Measurements from ENCODE around the gene LSM11. TPM values are rescaled to one million over a fixed set of nuclear protein-coding genes. Genes with fewer than 3 reads are reported as not detected.

Gene LSM11
- total RNA-seq, 1 experiment from 2014 or later, result 1.6 TPM

DNA sequence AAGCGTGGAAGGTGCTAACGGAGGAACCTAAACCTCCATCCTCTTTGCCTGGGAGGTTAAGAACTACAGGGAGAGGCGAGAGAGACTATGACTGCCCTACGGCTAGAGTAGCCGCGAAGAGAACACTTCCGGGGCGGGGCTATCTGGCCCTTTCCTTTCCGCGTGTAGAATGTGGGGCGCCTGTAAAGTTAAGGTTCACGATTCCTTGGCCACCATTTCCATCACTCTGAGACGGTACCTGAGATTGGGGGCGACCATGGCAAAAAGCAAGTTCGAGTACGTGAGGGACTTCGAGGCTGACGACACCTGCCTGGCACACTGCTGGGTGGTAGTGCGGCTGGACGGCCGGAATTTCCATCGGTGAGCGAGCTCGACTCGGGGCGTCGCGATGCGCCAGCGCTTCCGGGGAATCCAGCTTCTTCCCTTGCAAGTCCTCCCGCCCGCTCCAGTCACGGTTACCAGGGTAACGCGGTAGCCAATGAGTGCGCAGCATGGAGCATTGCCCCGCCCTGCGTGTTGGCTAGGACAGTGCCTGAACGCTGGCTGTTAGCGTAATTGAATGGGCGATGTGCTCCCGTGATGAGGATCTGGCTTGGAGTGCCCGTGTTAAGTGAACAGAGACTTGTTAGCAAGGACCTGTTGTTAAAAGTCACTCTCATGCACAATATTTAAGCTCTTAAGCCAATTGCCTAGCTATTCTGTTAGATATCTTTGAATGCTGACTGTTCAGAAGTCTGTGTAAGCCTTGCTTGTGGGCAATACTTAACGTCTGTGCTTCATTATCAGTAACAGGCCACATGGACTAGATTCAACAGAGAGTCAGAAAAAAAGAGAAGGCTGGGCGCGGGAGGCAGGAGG is 12.0 kb upstream of the LSM11 start, which contains the start of gene THG1L:
Gene THG1L, plus strand, starts transcription at position 149 of the 858 bp plus-strand sequence. Its CDS starts 21 bp downstream, at position 170.
- no peaks in the 10 kb centered on the region for H3K27me3 ChIP-seq (ENCODE audit: control insufficient read depth, insufficient read depth, low read length)
- ATAC-seq, result peak; percentile 100
- TF ChIP-seq, protein P1, sequence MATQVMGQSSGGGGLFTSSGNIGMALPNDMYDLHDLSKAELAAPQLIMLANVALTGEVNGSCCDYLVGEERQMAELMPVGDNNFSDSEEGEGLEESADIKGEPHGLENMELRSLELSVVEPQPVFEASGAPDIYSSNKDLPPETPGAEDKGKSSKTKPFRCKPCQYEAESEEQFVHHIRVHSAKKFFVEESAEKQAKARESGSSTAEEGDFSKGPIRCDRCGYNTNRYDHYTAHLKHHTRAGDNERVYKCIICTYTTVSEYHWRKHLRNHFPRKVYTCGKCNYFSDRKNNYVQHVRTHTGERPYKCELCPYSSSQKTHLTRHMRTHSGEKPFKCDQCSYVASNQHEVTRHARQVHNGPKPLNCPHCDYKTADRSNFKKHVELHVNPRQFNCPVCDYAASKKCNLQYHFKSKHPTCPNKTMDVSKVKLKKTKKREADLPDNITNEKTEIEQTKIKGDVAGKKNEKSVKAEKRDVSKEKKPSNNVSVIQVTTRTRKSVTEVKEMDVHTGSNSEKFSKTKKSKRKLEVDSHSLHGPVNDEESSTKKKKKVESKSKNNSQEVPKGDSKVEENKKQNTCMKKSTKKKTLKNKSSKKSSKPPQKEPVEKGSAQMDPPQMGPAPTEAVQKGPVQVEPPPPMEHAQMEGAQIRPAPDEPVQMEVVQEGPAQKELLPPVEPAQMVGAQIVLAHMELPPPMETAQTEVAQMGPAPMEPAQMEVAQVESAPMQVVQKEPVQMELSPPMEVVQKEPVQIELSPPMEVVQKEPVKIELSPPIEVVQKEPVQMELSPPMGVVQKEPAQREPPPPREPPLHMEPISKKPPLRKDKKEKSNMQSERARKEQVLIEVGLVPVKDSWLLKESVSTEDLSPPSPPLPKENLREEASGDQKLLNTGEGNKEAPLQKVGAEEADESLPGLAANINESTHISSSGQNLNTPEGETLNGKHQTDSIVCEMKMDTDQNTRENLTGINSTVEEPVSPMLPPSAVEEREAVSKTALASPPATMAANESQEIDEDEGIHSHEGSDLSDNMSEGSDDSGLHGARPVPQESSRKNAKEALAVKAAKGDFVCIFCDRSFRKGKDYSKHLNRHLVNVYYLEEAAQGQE (IDR thresholded peaks at IDR 0.05; ENCODE audit: insufficient read depth in 1 of 2, low read depth in 2 of 2, low read length in 1 of 2), result peak in 1 of 2 experiments; percentile 54; a peak in 1 of 4 replicates
- peak; percentile 97 for TF ChIP-seq POLR2AphosphoS5 (IDR thresholded peaks at IDR 0.05; ENCODE audit: low read depth, low read length)
- no peak for TF ChIP-seq TCF7L2 (IDR thresholded peaks at IDR 0.05; ENCODE audit: low read depth, low read length)
- TF ChIP-seq, protein P2, sequence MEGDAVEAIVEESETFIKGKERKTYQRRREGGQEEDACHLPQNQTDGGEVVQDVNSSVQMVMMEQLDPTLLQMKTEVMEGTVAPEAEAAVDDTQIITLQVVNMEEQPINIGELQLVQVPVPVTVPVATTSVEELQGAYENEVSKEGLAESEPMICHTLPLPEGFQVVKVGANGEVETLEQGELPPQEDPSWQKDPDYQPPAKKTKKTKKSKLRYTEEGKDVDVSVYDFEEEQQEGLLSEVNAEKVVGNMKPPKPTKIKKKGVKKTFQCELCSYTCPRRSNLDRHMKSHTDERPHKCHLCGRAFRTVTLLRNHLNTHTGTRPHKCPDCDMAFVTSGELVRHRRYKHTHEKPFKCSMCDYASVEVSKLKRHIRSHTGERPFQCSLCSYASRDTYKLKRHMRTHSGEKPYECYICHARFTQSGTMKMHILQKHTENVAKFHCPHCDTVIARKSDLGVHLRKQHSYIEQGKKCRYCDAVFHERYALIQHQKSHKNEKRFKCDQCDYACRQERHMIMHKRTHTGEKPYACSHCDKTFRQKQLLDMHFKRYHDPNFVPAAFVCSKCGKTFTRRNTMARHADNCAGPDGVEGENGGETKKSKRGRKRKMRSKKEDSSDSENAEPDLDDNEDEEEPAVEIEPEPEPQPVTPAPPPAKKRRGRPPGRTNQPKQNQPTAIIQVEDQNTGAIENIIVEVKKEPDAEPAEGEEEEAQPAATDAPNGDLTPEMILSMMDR (IDR thresholded peaks at IDR 0.05), result no peak
- TF ChIP-seq SIN3A (IDR thresholded peaks at IDR 0.05; ENCODE audit: borderline replicate concordance, insufficient read depth, low read depth, low read length), result peak; percentile 15; the same call in 1 of the 2 replicates
- TSS peak; percentile 84 for BruUV-seq (replicated peaks)
- CTCF ChIA-PET, result interaction anchor here (0.7 to 1.3 kb wide), 2 partner anchors 217 to 403 kb away, joined by 3 read pairs; no protein-coding TSS in a partner anchor
- H3K27ac ChIP-seq (ENCODE audit: low read length), result peak within 1 kb of the TSS; percentile 94
- H3K36me3 ChIP-seq (ENCODE audit: control insufficient read depth, insufficient read depth, low read length), result peaks cover 2% of the 10 kb centered on the region; the same call in 1 of the 2 replicates
- intact Hi-C loops (cut with micrococcal nuclease; ENCODE audit: unreplicated experiment), result no loop called here
- H3K4me3 ChIP-seq (ENCODE audit: low read depth in 2 of 2, low read length in 2 of 2), result peak within 1 kb of the TSS; percentile 76 to 92
- in situ Hi-C loops (cut with HindIII; ENCODE audit: low pct_unique_long_range_greater_than_20kb, low sequenced_read_pairs), result no loop called here
- no peaks in the 10 kb centered on the region for H3K9me3 ChIP-seq (ENCODE audit: control insufficient read depth, insufficient read depth, low read depth, low read length)
- peak; percentile 94 for DNase-seq (ENCODE audit: low read depth, low spot score)
- H3K4me1 ChIP-seq (ENCODE audit: control insufficient read depth, insufficient read depth, low read length), result peaks cover 6% of the 10 kb centered on the region; the same call in 1 of the 2 replicates
- POLR2A ChIA-PET, result no interaction called here

DNA sequence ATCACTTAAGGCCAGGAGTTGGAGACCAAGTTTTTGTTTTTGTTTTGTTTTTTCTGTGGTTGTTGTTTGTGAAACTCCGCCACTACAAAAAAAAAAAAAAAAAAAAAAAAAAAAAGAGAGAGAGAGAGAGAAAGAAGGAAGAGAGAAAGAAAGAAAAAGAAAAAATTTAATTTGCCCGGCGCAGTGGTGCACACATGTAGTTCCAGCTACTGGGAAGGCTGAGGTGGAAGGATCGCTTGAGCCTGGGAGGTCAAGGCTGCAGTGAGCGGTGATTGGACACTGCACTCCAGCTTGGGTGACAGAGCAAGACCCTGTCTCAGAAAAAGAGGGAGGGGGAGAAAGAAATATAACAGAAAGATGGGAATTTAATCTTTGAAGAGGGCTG is 11.4 kb upstream of the LSM11 start:
- TF ChIP-seq, protein P2 (IDR thresholded peaks at IDR 0.05), result no peak
- TF ChIP-seq SIN3A (IDR thresholded peaks at IDR 0.05; ENCODE audit: borderline replicate concordance, insufficient read depth, low read depth, low read length) (no peak), POLR2AphosphoS5 (IDR thresholded peaks at IDR 0.05; ENCODE audit: low read depth, low read length) (no peak), TCF7L2 (IDR thresholded peaks at IDR 0.05; ENCODE audit: low read depth, low read length) (no peak)
- TF ChIP-seq, protein P1 (IDR thresholded peaks at IDR 0.05; ENCODE audit: insufficient read depth in 1 of 2, low read depth in 2 of 2, low read length in 1 of 2), result no peak
- ATAC-seq, result no peak
- no peak for DNase-seq (ENCODE audit: low read depth, low spot score)
- ChIA-PET CTCF (no interaction called here), POLR2A (no interaction called here)
- Histone ChIP-seq H3K36me3 (ENCODE audit: control insufficient read depth, insufficient read depth, low read length) (peaks cover 2% of the 10 kb centered on the region; the same call in 1 of the 2 replicates), H3K27ac (ENCODE audit: low read length) (peak overlapping the region; percentile 94), H3K27me3 (ENCODE audit: control insufficient read depth, insufficient read depth, low read length) (no peaks in the 10 kb centered on the region), H3K9me3 (ENCODE audit: control insufficient read depth, insufficient read depth, low read depth, low read length) (no peaks in the 10 kb centered on the region), H3K4me1 (ENCODE audit: control insufficient read depth, insufficient read depth, low read length) (peaks cover 6% of the 10 kb centered on the region; the same call in 1 of the 2 replicates), H3K4me3 (ENCODE audit: low read depth in 2 of 2, low read length in 2 of 2) (peak overlapping the region; percentile 76 to 92)
- in situ Hi-C loops (cut with HindIII; ENCODE audit: low pct_unique_long_range_greater_than_20kb, low sequenced_read_pairs) (no loop called here), intact Hi-C loops (cut with micrococcal nuclease; ENCODE audit: unreplicated experiment) (no loop called here)
- BruUV-seq (replicated peaks), result no TSS peak

Data from Panc1 (cell line).